Upper lobe of right lung (tissue), 1 donor: ENCODE measurements around the gene LPP. TPM values are rescaled to one million over a fixed set of nuclear protein-coding genes. Genes with fewer than 3 reads are reported as not detected.

Experiments used
- ATAC-seq: fragments of 200-7000 bp; cut with Tn5 transposase; one replicate; pipeline ENCODE4 v1.9.1; 2020; ENCODE audit warnings: mild to moderate bottlenecking, moderate library complexity
- DNase-seq: peaks from one replicate; pipeline ENCODE4 v3.0.0-alpha.2; 2020
- H3K27ac ChIP-seq: fragments of 200-600 bp; one replicate; pipeline ENCODE4 v1.8.0; 2022
- H3K27me3 ChIP-seq: fragments of 200-600 bp; one replicate; pipeline ENCODE4 v1.8.0; 2022; ENCODE audit warnings: mild to moderate bottlenecking
- H3K36me3 ChIP-seq: fragments of 200-600 bp; one replicate; pipeline ENCODE4 v1.8.0; 2022
- H3K4me1 ChIP-seq: fragments of 200-600 bp; one replicate; pipeline ENCODE4 v1.8.0; 2022
- H3K4me3 ChIP-seq: fragments of 200-600 bp; one replicate; pipeline ENCODE4 v1.8.0; 2022; ENCODE audit warnings: mild to moderate bottlenecking
- H3K9me3 ChIP-seq: fragments of 200-600 bp; one replicate; pipeline ENCODE4 v1.8.0; 2022
- CTCF ChIP-seq: fragments of 200-600 bp; IDR thresholded peaks from one replicate; pipeline ENCODE4 v1.8.0; 2022; ENCODE audit warnings: antibody characterized with exemption
- intact Hi-C: fragments of 100-400 bp; cut with DNase I; formaldehyde crosslinking; loops from one replicate; pipeline ENCODE4 v1.11.0; 2022
- total RNA-seq: library from RNA; stranded (reverse); fragmentation: NEBNext Ultra II Directional; extraction: Animal tissue kit (Norgen Biotek cat#: 25700); gene quantifications from one replicate; pipeline ENCODE4 v1.2.1, GENCODE V29; 2021
- donor health status: DM: no; HTN: yes; CAD: no; lungs with severe emphysema.

The LPP gene
- total RNA-seq, 1 donor from 2014 or later, result 191 TPM

DNA sequence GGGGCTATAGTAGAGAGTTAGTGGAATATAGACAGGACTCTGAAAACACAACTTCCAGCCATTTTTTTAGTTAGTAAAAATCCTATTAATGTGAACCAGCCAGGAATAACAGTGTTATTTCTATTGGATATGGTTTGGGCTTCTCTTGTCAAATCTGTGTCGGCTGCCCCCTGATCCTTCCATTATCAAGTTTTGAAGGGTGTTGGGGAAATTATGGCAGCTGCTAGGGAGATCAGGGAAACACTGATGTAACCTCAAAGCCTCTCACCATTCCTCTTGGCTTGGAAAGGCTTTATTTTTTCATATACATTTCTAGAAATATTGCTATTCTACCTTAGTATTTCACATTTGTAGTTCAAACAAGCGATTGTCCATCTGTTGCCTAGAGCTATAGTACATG lies 724.1 kb downstream of the LPP start:
- DNase-seq, result no peak
- intact Hi-C loops, result no loop called here
- peaks cover 18% of the 10 kb centered on the region for H3K36me3 ChIP-seq
- H3K27ac ChIP-seq, result no peak overlapping the region
- no peak overlapping the region for H3K4me3 ChIP-seq
- peaks cover 8% of the 10 kb centered on the region for H3K4me1 ChIP-seq
- ATAC-seq, result no peak
- no peaks in the 10 kb centered on the region for H3K27me3 ChIP-seq
- H3K9me3 ChIP-seq, result no peaks in the 10 kb centered on the region
- TF ChIP-seq CTCF, result no peak

DNA sequence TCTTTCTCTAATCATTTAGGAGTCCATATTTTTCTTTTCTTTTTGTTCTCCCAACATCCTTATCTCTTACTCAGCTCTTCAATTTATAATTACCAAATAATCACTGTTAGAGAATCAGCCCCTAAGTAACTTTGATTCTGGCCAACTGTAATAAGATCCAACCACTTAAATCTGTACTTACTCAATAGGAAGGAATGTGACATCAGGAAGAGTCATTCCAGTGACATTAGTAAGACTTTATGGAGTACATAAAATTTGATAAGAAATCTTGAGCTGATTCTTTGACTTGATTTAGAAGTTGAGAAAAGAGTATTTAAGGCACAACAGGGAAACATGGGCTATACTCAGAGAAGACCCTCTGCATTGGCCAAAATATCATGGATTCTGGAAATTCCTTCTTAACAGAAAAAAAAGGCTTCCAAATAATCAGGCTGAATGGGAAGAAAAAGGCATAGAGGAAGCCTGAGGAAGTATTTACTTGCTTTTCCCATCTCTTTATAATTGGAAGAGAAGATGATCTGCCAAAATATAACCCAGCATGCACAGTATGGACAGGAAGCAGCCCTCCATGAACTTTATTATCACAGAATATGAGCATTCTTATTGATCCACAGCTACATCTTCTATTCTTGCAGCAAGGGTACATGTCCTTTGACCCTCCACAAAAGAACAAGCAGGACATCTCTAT lies 728.1 kb downstream of the LPP start:
- ATAC-seq (peak; percentile 59), DNase-seq (no peak)
- H3K4me1 ChIP-seq, result peaks cover 8% of the 10 kb centered on the region
- peak overlapping the region; percentile 25 for H3K27ac ChIP-seq
- no peaks in the 10 kb centered on the region for H3K9me3 ChIP-seq
- intact Hi-C loops, result no loop called here
- no peak for TF ChIP-seq CTCF
- no peaks in the 10 kb centered on the region for H3K36me3 ChIP-seq
- no peak overlapping the region for H3K4me3 ChIP-seq
- no peaks in the 10 kb centered on the region for H3K27me3 ChIP-seq

- no peaks in the 10 kb centered on the region for H3K36me3 ChIP-seq
- peaks cover 8% of the 10 kb centered on the region for H3K4me1 ChIP-seq
- no peaks in the 10 kb centered on the region for H3K27me3 ChIP-seq
- intact Hi-C loops, result no loop called here
- H3K9me3 ChIP-seq, result no peaks in the 10 kb centered on the region
- ATAC-seq (no peak), DNase-seq (no peak)
- H3K4me3 ChIP-seq, result no peak overlapping the region
- H3K27ac ChIP-seq, result no peak overlapping the region
- no peak for TF ChIP-seq CTCF
These were observed 730.5 kb downstream of the LPP start for GRCh38 chr3:188884299-188885043.

DNA sequence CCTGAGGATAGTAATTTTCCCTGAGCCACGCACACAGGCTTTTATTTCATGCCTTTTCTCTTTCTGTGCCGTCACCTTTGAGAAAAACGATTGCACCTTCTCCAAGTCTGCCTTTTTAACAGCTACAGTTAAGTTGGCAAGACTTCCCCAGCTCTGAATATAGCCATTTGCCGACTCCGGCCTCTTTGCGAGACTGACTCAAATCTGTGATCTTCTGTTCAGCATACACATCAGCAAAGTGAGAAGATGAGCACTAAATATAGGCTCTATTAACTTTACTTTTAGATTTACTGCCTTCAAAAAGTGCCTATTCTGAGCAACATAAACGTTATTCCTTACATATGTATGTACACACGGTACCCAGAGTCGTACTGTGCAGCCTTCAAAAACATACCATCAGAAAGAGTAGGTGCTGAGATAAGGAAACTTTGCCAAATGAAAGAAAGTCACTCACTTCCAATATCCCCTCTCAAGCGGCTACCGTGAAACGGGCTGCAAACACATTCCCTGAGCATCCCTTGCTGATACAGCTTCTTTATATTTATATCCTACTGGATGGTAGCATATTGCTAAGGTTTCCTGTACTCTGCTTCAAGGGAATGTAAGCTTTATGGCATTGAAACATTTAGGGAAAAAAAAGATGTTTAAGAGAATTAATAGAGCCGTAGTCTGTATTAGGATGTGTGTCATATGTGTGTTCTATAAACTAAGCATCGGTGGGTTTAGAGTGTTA lies 734.5 kb downstream of the LPP start:
- ATAC-seq (no peak), DNase-seq (no peak)
- intact Hi-C loops, result no loop called here
- TF ChIP-seq CTCF, result no peak
- Histone ChIP-seq H3K27me3 (no peaks in the 10 kb centered on the region), H3K4me3 (no peak overlapping the region), H3K27ac (no peak overlapping the region), H3K36me3 (no peaks in the 10 kb centered on the region), H3K4me1 (no peaks in the 10 kb centered on the region), H3K9me3 (no peaks in the 10 kb centered on the region)

DNA sequence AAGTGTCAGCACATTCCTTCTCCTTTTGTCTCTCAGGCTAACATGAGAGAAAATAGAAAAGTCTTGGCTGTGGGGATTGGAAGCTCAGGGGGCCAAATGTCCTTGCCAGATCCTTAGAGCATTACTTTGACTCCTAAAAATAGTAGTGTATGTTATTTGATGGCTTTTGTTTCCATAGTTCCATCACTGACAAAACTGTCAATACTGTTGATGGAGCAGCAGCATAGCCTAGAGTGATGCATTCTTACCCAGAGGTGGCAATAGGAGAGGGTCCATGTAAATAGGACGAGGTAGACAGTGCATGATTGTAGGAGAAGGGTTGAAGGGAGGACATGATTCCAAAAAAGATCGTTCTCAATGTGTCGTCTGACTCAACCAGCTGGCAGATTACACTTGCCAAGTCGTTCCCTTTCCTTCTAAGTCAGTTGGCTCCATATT lies 735.1 kb downstream of the LPP start:
- DNase-seq, result no peak
- intact Hi-C loops, result no loop called here
- no peaks in the 10 kb centered on the region for H3K36me3 ChIP-seq
- no peak overlapping the region for H3K27ac ChIP-seq
- no peaks in the 10 kb centered on the region for H3K27me3 ChIP-seq
- H3K4me3 ChIP-seq, result no peak overlapping the region
- H3K4me1 ChIP-seq, result no peaks in the 10 kb centered on the region
- ATAC-seq, result no peak
- TF ChIP-seq CTCF, result no peak
- no peaks in the 10 kb centered on the region for H3K9me3 ChIP-seq
